IPS-15b (cell line): Measurements from ENCODE around the gene RHBDD1.
"Not testable (repeated sequence)": the region's sequence is repeated elsewhere in the genome, so short reads cannot be mapped to it uniquely, and the experiment has no call there.

ENCODE experiments used
- H3K27me3 ChIP-seq: one replicate; pipeline ENCODE4 v1.6.1; 2013; ENCODE audit warnings: low read length; ENCODE audit not compliant: control insufficient read depth, insufficient read depth
- H3K36me3 ChIP-seq: one replicate; pipeline ENCODE4 v1.6.1; 2013; ENCODE audit warnings: low read length; ENCODE audit not compliant: control insufficient read depth, insufficient read depth
- H3K4me1 ChIP-seq: one replicate; pipeline ENCODE4 v1.6.1; 2013; ENCODE audit warnings: mild to moderate bottlenecking, low read length; ENCODE audit not compliant: control insufficient read depth, insufficient read depth
- H3K4me3 ChIP-seq: one replicate; pipeline ENCODE4 v1.5.1; 2013; ENCODE audit warnings: low read depth, low read length
- H3K9ac ChIP-seq: one replicate; pipeline ENCODE4 v1.6.1; 2013; ENCODE audit warnings: low read depth, mild to moderate bottlenecking, low read length
- H3K9me3 ChIP-seq: one replicate; pipeline ENCODE4 v1.6.1; 2013; ENCODE audit warnings: mild to moderate bottlenecking, low read length; ENCODE audit not compliant: control insufficient read depth, insufficient read depth

RHBDD1 gene

GRCh38 chr2:226837334-226837733 lies 1.5 kb downstream of the RHBDD1 start:
- H3K27me3 ChIP-seq, result no peaks in the 10 kb centered on the region
- H3K9ac ChIP-seq, result no peak overlapping the region
- no peaks in the 10 kb centered on the region for H3K4me1 ChIP-seq
- no peaks in the 10 kb centered on the region for H3K36me3 ChIP-seq
- no peaks in the 10 kb centered on the region for H3K9me3 ChIP-seq
- no peak overlapping the region for H3K4me3 ChIP-seq

- Histone ChIP-seq H3K4me3 (no peak overlapping the region), H3K9ac (no peak overlapping the region), H3K4me1 (no peaks in the 10 kb centered on the region), H3K36me3 (no peaks in the 10 kb centered on the region), H3K9me3 (no peaks in the 10 kb centered on the region), H3K27me3 (no peaks in the 10 kb centered on the region)
These were observed 2.1 kb downstream of the RHBDD1 start for GRCh38 chr2:226837787-226838603.

GRCh38 chr2:226838722-226839121 lies 2.9 kb downstream of the RHBDD1 start:
- Histone ChIP-seq H3K36me3 (no peaks in the 10 kb centered on the region), H3K27me3 (no peaks in the 10 kb centered on the region), H3K4me1 (no peaks in the 10 kb centered on the region), H3K4me3 (no peak overlapping the region), H3K9me3 (no peaks in the 10 kb centered on the region), H3K9ac (no peak overlapping the region)

- Histone ChIP-seq H3K4me1 (no peaks in the 10 kb centered on the region), H3K4me3 (no peak overlapping the region)
These were observed 3.3 kb downstream of the RHBDD1 start for GRCh38 chr2:226839161-226839560.

GRCh38 chr2:226839951-226840350 lies 4.1 kb downstream of the RHBDD1 start:
- Histone ChIP-seq H3K4me3 (no peak overlapping the region), H3K4me1 (no peaks in the 10 kb centered on the region), H3K9me3 (no peaks in the 10 kb centered on the region), H3K9ac (no peak overlapping the region), H3K27me3 (no peaks in the 10 kb centered on the region), H3K36me3 (no peaks in the 10 kb centered on the region)

More at GRCh38 chr2:226839161-226839560, 3.3 kb downstream of the RHBDD1 start:
- Histone ChIP-seq H3K9ac (peak overlapping the region; percentile 3), H3K27me3 (no peaks in the 10 kb centered on the region), H3K36me3 (no peaks in the 10 kb centered on the region), H3K9me3 (no peaks in the 10 kb centered on the region)

- not testable (repeated sequence) for H3K36me3 ChIP-seq, H3K9me3 ChIP-seq, H3K9ac ChIP-seq, H3K27me3 ChIP-seq, H3K4me3 ChIP-seq, H3K4me1 ChIP-seq
These were observed 7.1 kb downstream of the RHBDD1 start for GRCh38 chr2:226843001-226843400.

GRCh38 chr2:226845386-226846116 lies 9.7 kb downstream of the RHBDD1 start:
- no peaks in the 10 kb centered on the region for H3K9me3 ChIP-seq
- no peak overlapping the region for H3K4me3 ChIP-seq
- no peaks in the 10 kb centered on the region for H3K27me3 ChIP-seq
- no peak overlapping the region for H3K9ac ChIP-seq
- H3K4me1 ChIP-seq, result no peaks in the 10 kb centered on the region
- no peaks in the 10 kb centered on the region for H3K36me3 ChIP-seq

- H3K4me3 ChIP-seq, result no peak overlapping the region
- H3K9ac ChIP-seq, result no peak overlapping the region
- no peaks in the 10 kb centered on the region for H3K4me1 ChIP-seq
- H3K9me3 ChIP-seq, result no peaks in the 10 kb centered on the region
- H3K36me3 ChIP-seq, result no peaks in the 10 kb centered on the region
- no peaks in the 10 kb centered on the region for H3K27me3 ChIP-seq
These were observed 11.2 kb downstream of the RHBDD1 start for GRCh38 chr2:226847090-226847489.

- H3K4me1 ChIP-seq, result no peaks in the 10 kb centered on the region
- no peaks in the 10 kb centered on the region for H3K27me3 ChIP-seq
- no peaks in the 10 kb centered on the region for H3K9me3 ChIP-seq
- H3K9ac ChIP-seq, result no peak overlapping the region
- H3K4me3 ChIP-seq, result no peak overlapping the region
- no peaks in the 10 kb centered on the region for H3K36me3 ChIP-seq
These were observed 11.7 kb downstream of the RHBDD1 start for GRCh38 chr2:226847511-226847910.

- Histone ChIP-seq H3K27me3 (no peaks in the 10 kb centered on the region), H3K9me3 (no peaks in the 10 kb centered on the region), H3K4me1 (no peaks in the 10 kb centered on the region), H3K36me3 (no peaks in the 10 kb centered on the region), H3K4me3 (no peak overlapping the region), H3K9ac (no peak overlapping the region)
These were observed 13.5 kb downstream of the RHBDD1 start for GRCh38 chr2:226849349-226849748.

- Histone ChIP-seq H3K27me3 (no peaks in the 10 kb centered on the region), H3K36me3 (no peaks in the 10 kb centered on the region), H3K9me3 (no peaks in the 10 kb centered on the region), H3K9ac (no peak overlapping the region), H3K4me3 (no peak overlapping the region), H3K4me1 (no peaks in the 10 kb centered on the region)
These were observed 14.2 kb downstream of the RHBDD1 start for GRCh38 chr2:226850024-226850423.

- H3K4me3 ChIP-seq, result no peak overlapping the region
- H3K9me3 ChIP-seq, result no peaks in the 10 kb centered on the region
- H3K9ac ChIP-seq, result no peak overlapping the region
- H3K4me1 ChIP-seq, result no peaks in the 10 kb centered on the region
- no peaks in the 10 kb centered on the region for H3K36me3 ChIP-seq
- no peaks in the 10 kb centered on the region for H3K27me3 ChIP-seq
These were observed 19.9 kb downstream of the RHBDD1 start for GRCh38 chr2:226855787-226856186.
